ENCODE data around the gene HELZ. TPM values are rescaled to one million over a fixed set of nuclear protein-coding genes. Genes with fewer than 3 reads are reported as not detected.

The HELZ gene
- total RNA-seq, 1 experiment from 2014 or later = 31.3 TPM

DNA sequence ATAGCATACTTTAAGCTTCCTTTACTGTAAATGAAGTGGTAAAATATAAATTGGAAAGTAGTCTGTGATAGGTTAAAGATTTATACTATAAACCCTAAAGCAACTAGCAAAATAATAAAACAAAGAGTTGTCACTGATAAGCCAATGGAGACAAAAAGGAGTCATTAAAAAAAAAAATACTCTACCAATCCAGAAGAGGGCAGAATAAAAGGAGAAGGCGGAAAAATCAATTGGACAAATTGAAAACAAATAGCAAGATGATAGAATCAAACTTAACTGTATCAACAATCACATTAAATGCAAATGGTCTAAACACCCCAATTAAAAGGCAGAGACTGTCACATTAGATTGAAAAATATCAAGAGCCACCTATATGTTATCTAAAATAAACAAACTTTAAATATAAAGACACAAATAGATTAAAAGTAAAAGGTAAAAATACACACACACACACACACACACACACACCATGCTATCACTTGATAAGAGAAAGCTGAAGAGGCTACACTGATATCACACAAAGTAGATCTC lies 128.9 kb downstream of the HELZ start:
- intact Hi-C loops (cut with micrococcal nuclease) = loop anchor here (1.0 kb wide), 1 partner anchor 42 kb away; no protein-coding TSS in a partner anchor
- TF ChIP-seq, protein P1, sequence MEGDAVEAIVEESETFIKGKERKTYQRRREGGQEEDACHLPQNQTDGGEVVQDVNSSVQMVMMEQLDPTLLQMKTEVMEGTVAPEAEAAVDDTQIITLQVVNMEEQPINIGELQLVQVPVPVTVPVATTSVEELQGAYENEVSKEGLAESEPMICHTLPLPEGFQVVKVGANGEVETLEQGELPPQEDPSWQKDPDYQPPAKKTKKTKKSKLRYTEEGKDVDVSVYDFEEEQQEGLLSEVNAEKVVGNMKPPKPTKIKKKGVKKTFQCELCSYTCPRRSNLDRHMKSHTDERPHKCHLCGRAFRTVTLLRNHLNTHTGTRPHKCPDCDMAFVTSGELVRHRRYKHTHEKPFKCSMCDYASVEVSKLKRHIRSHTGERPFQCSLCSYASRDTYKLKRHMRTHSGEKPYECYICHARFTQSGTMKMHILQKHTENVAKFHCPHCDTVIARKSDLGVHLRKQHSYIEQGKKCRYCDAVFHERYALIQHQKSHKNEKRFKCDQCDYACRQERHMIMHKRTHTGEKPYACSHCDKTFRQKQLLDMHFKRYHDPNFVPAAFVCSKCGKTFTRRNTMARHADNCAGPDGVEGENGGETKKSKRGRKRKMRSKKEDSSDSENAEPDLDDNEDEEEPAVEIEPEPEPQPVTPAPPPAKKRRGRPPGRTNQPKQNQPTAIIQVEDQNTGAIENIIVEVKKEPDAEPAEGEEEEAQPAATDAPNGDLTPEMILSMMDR (conservative IDR thresholded peaks at IDR 0.05; ENCODE audit: low read depth, low read length) = peak; percentile 66; the same call in 1 of the 2 replicates
- no peak for TF ChIP-seq EZH2 (IDR thresholded peaks at IDR 0.05; ENCODE audit: low read length, unreplicated experiment)
- no peak for TF ChIP-seq EZH2phosphoT487 (IDR thresholded peaks at IDR 0.05; ENCODE audit: borderline replicate concordance, low read length)
- no TSS peak for BruUV-seq (replicated peaks)
- no peaks in the 10 kb centered on the region for H3K79me2 ChIP-seq (ENCODE audit: low read length)
- no peaks in the 10 kb centered on the region for H3K9me2 ChIP-seq (replicated peaks; ENCODE audit: low read length)
- H3K27me3 ChIP-seq (ENCODE audit: low read length) = no peaks in the 10 kb centered on the region
- DNase-seq = peak; percentile 33
- H4K20me1 ChIP-seq (ENCODE audit: low read length) = no peaks in the 10 kb centered on the region
- H3K4me3 ChIP-seq (ENCODE audit: low read length) = no peak overlapping the region
- no peak overlapping the region for H2AFZ ChIP-seq (ENCODE audit: low read length)
- POLR2A ChIA-PET (ENCODE audit: unreplicated experiment) = no interaction called here
- H3F3A ChIP-seq (ENCODE audit: low read length, unreplicated experiment) = no peaks in the 10 kb centered on the region
- H3K9ac ChIP-seq (ENCODE audit: low read length) = no peak overlapping the region
- H3K36me3 ChIP-seq (ENCODE audit: low read depth, low read length) = peaks cover 31% of the 10 kb centered on the region
- no peak overlapping the region for H3K4me2 ChIP-seq (ENCODE audit: low read length)
- CTCF ChIA-PET = no interaction called here
- H3K9me3 ChIP-seq (ENCODE audit: low read length) = no peaks in the 10 kb centered on the region
- H3K27ac ChIP-seq (ENCODE audit: low read length) = no peak overlapping the region
- no peak for ATAC-seq
- H3K4me1 ChIP-seq (ENCODE audit: insufficient read depth, low read length) = no peaks in the 10 kb centered on the region

DNA sequence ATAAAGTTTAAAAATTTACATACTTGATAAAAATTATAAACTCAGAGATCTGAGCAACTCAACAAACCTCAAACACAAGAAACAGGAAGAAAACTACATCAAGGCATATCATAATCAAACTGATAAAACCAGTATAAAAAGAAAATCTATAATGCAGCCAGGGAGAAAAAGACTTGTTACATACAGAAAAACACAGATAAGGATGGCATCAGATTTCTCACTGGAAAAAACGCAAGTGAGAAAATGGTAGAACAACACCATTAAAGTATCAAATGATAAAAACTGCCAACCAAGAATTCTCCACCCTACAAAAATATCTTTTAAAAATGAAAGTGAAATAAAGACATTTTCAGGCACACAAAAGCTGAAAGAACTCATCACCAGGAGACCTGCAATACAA lies 129.6 kb downstream of the HELZ start:
- Histone ChIP-seq H3F3A (ENCODE audit: low read length, unreplicated experiment) (no peaks in the 10 kb centered on the region), H3K27ac (ENCODE audit: low read length) (no peak overlapping the region), H4K20me1 (ENCODE audit: low read length) (no peaks in the 10 kb centered on the region), H3K9ac (ENCODE audit: low read length) (no peak overlapping the region), H3K4me3 (ENCODE audit: low read length) (no peak overlapping the region), H3K27me3 (ENCODE audit: low read length) (no peaks in the 10 kb centered on the region), H3K4me1 (ENCODE audit: insufficient read depth, low read length) (no peaks in the 10 kb centered on the region), H3K36me3 (ENCODE audit: low read depth, low read length) (peaks cover 32% of the 10 kb centered on the region), H3K79me2 (ENCODE audit: low read length) (no peaks in the 10 kb centered on the region), H3K9me2 (replicated peaks; ENCODE audit: low read length) (no peaks in the 10 kb centered on the region), H3K4me2 (ENCODE audit: low read length) (no peak overlapping the region), H2AFZ (ENCODE audit: low read length) (no peak overlapping the region), H3K9me3 (ENCODE audit: low read length) (no peaks in the 10 kb centered on the region)
- POLR2A ChIA-PET (ENCODE audit: unreplicated experiment) = no interaction called here
- TF ChIP-seq, protein P1 (conservative IDR thresholded peaks at IDR 0.05; ENCODE audit: low read depth, low read length) = no peak
- TF ChIP-seq EZH2phosphoT487 (IDR thresholded peaks at IDR 0.05; ENCODE audit: borderline replicate concordance, low read length) = no peak
- intact Hi-C loops (cut with micrococcal nuclease) = no loop called here
- no peak for ATAC-seq
- CTCF ChIA-PET = no interaction called here
- DNase-seq = no peak
- no TSS peak for BruUV-seq (replicated peaks)

DNA sequence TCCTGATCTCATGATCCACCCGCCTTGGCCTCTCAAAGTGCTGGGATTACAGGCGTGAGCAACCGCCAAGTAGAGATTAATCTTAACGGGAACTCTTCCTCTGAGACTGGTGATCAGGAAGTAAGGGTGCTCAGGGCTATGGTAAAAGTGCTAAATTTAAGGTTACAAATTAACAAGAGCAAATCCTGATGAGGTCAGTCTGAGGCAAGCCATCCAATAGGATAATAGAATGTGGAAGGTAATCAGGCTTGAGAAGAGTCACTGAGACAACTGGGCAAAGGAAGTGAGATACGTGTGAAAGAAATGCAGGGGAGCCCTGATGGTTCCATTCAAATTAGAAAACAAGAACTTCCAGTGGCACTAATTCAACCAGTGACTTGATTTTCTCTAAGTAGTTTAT lies 131.5 kb downstream of the HELZ start:
- Histone ChIP-seq H3K27me3 (ENCODE audit: low read length) (no peaks in the 10 kb centered on the region), H3K4me1 (ENCODE audit: insufficient read depth, low read length) (no peaks in the 10 kb centered on the region), H3K4me3 (ENCODE audit: low read length) (no peak overlapping the region), H3K9me2 (replicated peaks; ENCODE audit: low read length) (no peaks in the 10 kb centered on the region), H3K9ac (ENCODE audit: low read length) (no peak overlapping the region), H3K4me2 (ENCODE audit: low read length) (no peak overlapping the region), H2AFZ (ENCODE audit: low read length) (no peak overlapping the region), H3K36me3 (ENCODE audit: low read depth, low read length) (peaks cover 34% of the 10 kb centered on the region), H3K79me2 (ENCODE audit: low read length) (no peaks in the 10 kb centered on the region), H3K9me3 (ENCODE audit: low read length) (no peaks in the 10 kb centered on the region), H4K20me1 (ENCODE audit: low read length) (no peaks in the 10 kb centered on the region), H3F3A (ENCODE audit: low read length, unreplicated experiment) (no peaks in the 10 kb centered on the region), H3K27ac (ENCODE audit: low read length) (no peak overlapping the region)
- intact Hi-C loops (cut with micrococcal nuclease) = no loop called here
- CTCF ChIA-PET = no interaction called here
- TF ChIP-seq EZH2phosphoT487 (IDR thresholded peaks at IDR 0.05; ENCODE audit: borderline replicate concordance, low read length) (no peak), EZH2 (IDR thresholded peaks at IDR 0.05; ENCODE audit: low read length, unreplicated experiment) (no peak)
- TF ChIP-seq, protein P1 (conservative IDR thresholded peaks at IDR 0.05; ENCODE audit: low read depth, low read length) = no peak
- ATAC-seq (no peak), DNase-seq (no peak)
- POLR2A ChIA-PET (ENCODE audit: unreplicated experiment) = no interaction called here
- BruUV-seq (replicated peaks) = no TSS peak

Data from PC-3 (cell line).